ENCODE measurements around the gene NUBP2. TPM values are rescaled to one million over a fixed set of nuclear protein-coding genes. Genes with fewer than 3 reads are reported as not detected.

Gene NUBP2
- total RNA-seq, 4 donors from 2014 or later: 64.4 to 92.2 (median 80.6) TPM

GRCh38 chr16:1776672-1776955 lies 6.1 kb upstream of the NUBP2 start:
- H3K4me1 ChIP-seq: peaks cover 3 to 67% (median 28%) of the 10 kb centered on the region in 3 donors
- TF ChIP-seq POLR2A (IDR thresholded peaks at IDR 0.05) (no peak), CTCF (IDR thresholded peaks at IDR 0.05) (no peak), POLR2AphosphoS5 (IDR thresholded peaks at IDR 0.05) (no peak), EP300 (IDR thresholded peaks at IDR 0.05) (no peak)
- no peaks in the 10 kb centered on the region for H3K9me3 ChIP-seq
- H3K27ac ChIP-seq: no peak overlapping the region
- H3K27me3 ChIP-seq: no peaks in the 10 kb centered on the region
- H3K4me3 ChIP-seq: no peak overlapping the region
- ATAC-seq: no peak
- H3K36me3 ChIP-seq: peaks cover 0 to 64% of the 10 kb centered on the region in 2 donors
- 30% methylated on average over 2 of the region's 13 CpGs; no CpG with 5 or more reads in 1 of the 2 donors for WGBS, 2 donors (ENCODE audit: low coverage in 1 of 2)

- Histone ChIP-seq H3K36me3 (peaks cover 0 to 64% of the 10 kb centered on the region in 2 donors), H3K27me3 (no peaks in the 10 kb centered on the region), H3K27ac (no peak overlapping the region), H3K4me3 (no peak overlapping the region), H3K4me1 (peaks cover 3 to 66% (median 29%) of the 10 kb centered on the region in 3 donors), H3K9me3 (no peaks in the 10 kb centered on the region)
- WGBS, 2 donors (ENCODE audit: low coverage in 1 of 2): 80% methylated on average over 2 of the region's 22 CpGs; no CpG with 5 or more reads in 1 of the 2 donors
- no peak for ATAC-seq
- TF ChIP-seq EP300 (IDR thresholded peaks at IDR 0.05) (no peak), CTCF (IDR thresholded peaks at IDR 0.05) (no peak), POLR2A (IDR thresholded peaks at IDR 0.05) (no peak), POLR2AphosphoS5 (IDR thresholded peaks at IDR 0.05) (no peak)
Observed at GRCh38 chr16:1776991-1777374, 5.8 kb upstream of the NUBP2 start.

GRCh38 chr16:1777375-1778199 lies 5.2 kb upstream of the NUBP2 start:
- no peak for ATAC-seq
- peaks cover 3 to 60% (median 29%) of the 10 kb centered on the region in 3 donors for H3K4me1 ChIP-seq
- H3K27me3 ChIP-seq: no peaks in the 10 kb centered on the region
- no peak overlapping the region for H3K27ac ChIP-seq
- TF ChIP-seq EP300 (IDR thresholded peaks at IDR 0.05) (no peak), CTCF (IDR thresholded peaks at IDR 0.05) (no peak), POLR2AphosphoS5 (IDR thresholded peaks at IDR 0.05) (no peak), POLR2A (IDR thresholded peaks at IDR 0.05) (no peak)
- no CpG with 5 or more reads among the region's 36 CpGs for WGBS, 2 donors (ENCODE audit: low coverage in 1 of 2)
- no peaks in the 10 kb centered on the region for H3K9me3 ChIP-seq
- peaks cover 0 to 64% of the 10 kb centered on the region in 2 donors for H3K36me3 ChIP-seq
- no peak overlapping the region for H3K4me3 ChIP-seq

- WGBS, 2 donors (ENCODE audit: low coverage in 1 of 2): no CpG with 5 or more reads among the region's 34 CpGs
- no peak for ATAC-seq
Observed at GRCh38 chr16:1778200-1779179, 4.3 kb upstream of the NUBP2 start.

More at GRCh38 chr16:1778200-1779179, 4.3 kb upstream of the NUBP2 start:
- Histone ChIP-seq H3K4me3 (no peak overlapping the region), H3K27me3 (no peaks in the 10 kb centered on the region), H3K36me3 (peaks cover 0 to 64% of the 10 kb centered on the region in 2 donors), H3K4me1 (peaks cover 3 to 61% (median 30%) of the 10 kb centered on the region in 3 donors), H3K9me3 (no peaks in the 10 kb centered on the region), H3K27ac (peak overlapping the region in 1 of 4 donors; percentile 22)
- no peak for TF ChIP-seq CTCF (IDR thresholded peaks at IDR 0.05)
- no peak for TF ChIP-seq POLR2A (IDR thresholded peaks at IDR 0.05)
- no peak for TF ChIP-seq POLR2AphosphoS5 (IDR thresholded peaks at IDR 0.05)
- no peak for TF ChIP-seq EP300 (IDR thresholded peaks at IDR 0.05)

All from gastroesophageal sphincter (tissue), 4 donors.